HCT116 (cell line): ENCODE data around the gene CCDC74A. TPM values are rescaled to one million over a fixed set of nuclear protein-coding genes. Genes with fewer than 3 reads are reported as not detected.

ENCODE experiments used
- ATAC-seq: fragments of 200-7000 bp; cut with Tn5 transposase; 2 replicates; pipeline ENCODE4 v1.9.1; 2020; ENCODE audit warnings: mild to moderate bottlenecking, moderate library complexity
- BruUV-seq: library from RNA; stranded (reverse); fragments of 400-500 nt; replicated peaks from 2 replicates; lab custom pipeline; 2021; lab: Mats Ljungman, UMichigan
- CTCF ChIA-PET: fragments of 300-600 bp; sonication (Branson Sonifier 250); formaldehyde crosslinking; loops from one replicate; lab custom pipeline; 2021; ENCODE audit warnings: antibody characterized with exemption; lab: Charles Lee
- POLR2A ChIA-PET: fragments of 300-600, 350-600 bp; sonication (Branson Sonifier 250); formaldehyde crosslinking; loops from one replicate; lab custom pipeline; 2021; ENCODE audit warnings: antibody characterized with exemption; lab: Charles Lee
- RAD21 ChIA-PET, 2 experiments: fragments of 300-600 bp; sonication (Branson Sonifier 250); formaldehyde crosslinking; loops; one replicate each; lab custom pipeline; 2023; ENCODE audit warnings: low total read pairs in 2 of 2; ENCODE audit not compliant: uncharacterized antibody in 2 of 2, unreplicated experiment in 2 of 2, low non-redundant PET in 1 of 2; lab: Charles Lee
- DNase-seq: peaks from one replicate; pipeline ENCODE4 v3.0.0-alpha.2; 2010; ENCODE audit warnings: low read depth, low spot score
- H2AFZ ChIP-seq: fragments of 200-600 bp; shearing (Covaris generic), sonication (generic); 2 replicates; pipeline ENCODE4 v1.6.1; 2017; ENCODE audit warnings: low read depth, mixed run types, mixed read lengths, antibody characterized with exemption, low read length; ENCODE audit not compliant: poor library complexity, severe bottlenecking
- H3K27ac ChIP-seq: 2 replicates; pipeline ENCODE4 v1.5.1; 2012; ENCODE audit warnings: low read depth, low read length
- H3K27me3 ChIP-seq: fragments of 200-600 bp; sonication (generic); 2 replicates; pipeline ENCODE4 v1.6.1; 2016; ENCODE audit warnings: mixed run types, low read length, mixed read lengths; ENCODE audit not compliant: insufficient read depth
- H3K36me3 ChIP-seq, 2 experiments: fragments of 200-500 bp in 1 of 2; fragments of 200-600 bp in 1 of 2; sonication (Bioruptor generic) in 1 of 2; sonication (generic) in 1 of 2; 2 replicates each; pipeline versions ENCODE4 v1.5.1 to v1.6.1; 2014 to 2016; ENCODE audit warnings: low read length in 2 of 2, inconsistent platforms in 1 of 2, mixed read lengths in 1 of 2, mixed run types in 1 of 2; ENCODE audit not compliant: insufficient read depth in 2 of 2, control insufficient read depth in 1 of 2
- H3K4me1 ChIP-seq, 2 experiments: fragments of 200-600 bp in 1 of 2; sonication (generic) in 1 of 2; 2 replicates each; pipeline versions ENCODE4 v1.5.1 to v1.6.1; 2012 to 2017; ENCODE audit warnings: low read length in 2 of 2, inconsistent platforms in 1 of 2, mild to moderate bottlenecking in 1 of 2, mixed read lengths in 1 of 2, mixed run types in 1 of 2, moderate library complexity in 1 of 2; ENCODE audit not compliant: insufficient read depth in 2 of 2, control insufficient read depth in 1 of 2
- H3K4me2 ChIP-seq: fragments of 200-600 bp; sonication (generic); 2 replicates; pipeline ENCODE4 v1.6.1; 2017; ENCODE audit warnings: mixed run types, low read length, mixed read lengths
- H3K4me3 ChIP-seq, 2 experiments: fragments of 200-600 bp in 1 of 2; sonication (generic) in 1 of 2; replicated peaks in 1 of 2; 2 replicates each; pipeline ENCODE4 v1.5.1; 2011 to 2016; ENCODE audit warnings: low read length in 2 of 2, control low read depth in 1 of 2, low read depth in 1 of 2, mild to moderate bottlenecking in 1 of 2, mixed read lengths in 1 of 2, mixed run types in 1 of 2
- H3K79me2 ChIP-seq: fragments of 200-600 bp; sonication (generic); 2 replicates; pipeline ENCODE4 v1.6.1; 2017; ENCODE audit warnings: mild to moderate bottlenecking, mixed run types, low read length, moderate library complexity, mixed read lengths; ENCODE audit not compliant: insufficient read depth
- H3K9ac ChIP-seq: fragments of 200-600 bp; sonication (generic); 2 replicates; pipeline ENCODE4 v1.6.1; 2016; ENCODE audit warnings: low read length, mixed read lengths
- H3K9me2 ChIP-seq: fragments of 200-600 bp; sonication (generic), shearing (Covaris generic); 2 replicates; pipeline ENCODE4 v1.6.1; 2017; ENCODE audit warnings: mixed run types, mild to moderate bottlenecking, moderate library complexity; ENCODE audit not compliant: insufficient read depth
- H3K9me3 ChIP-seq, 2 experiments: fragments of 200-500 bp in 1 of 2; fragments of 200-600 bp in 1 of 2; sonication (Bioruptor generic) in 1 of 2; sonication (generic) in 1 of 2; 2 replicates each; pipeline ENCODE4 v1.6.1; 2014 to 2017; ENCODE audit warnings: low read length in 2 of 2, mixed read lengths in 2 of 2, inconsistent platforms in 1 of 2, low read depth in 1 of 2, mild to moderate bottlenecking in 1 of 2, mixed run types in 1 of 2, moderate library complexity in 1 of 2; ENCODE audit not compliant: control insufficient read depth in 1 of 2, insufficient read depth in 1 of 2
- H4K20me1 ChIP-seq: fragments of 200-600 bp; sonication (generic), shearing (Covaris generic); 2 replicates; pipeline ENCODE4 v1.6.1; 2017; ENCODE audit warnings: mixed run types, mild to moderate bottlenecking, moderate library complexity; ENCODE audit not compliant: insufficient read depth
- CEBPB ChIP-seq: IDR thresholded peaks from 2 replicates; pipeline ENCODE4 v1.6.1; 2012; ENCODE audit warnings: low read depth
- EGR1 ChIP-seq: IDR thresholded peaks from 2 replicates; pipeline ENCODE4 v1.6.1; 2012; ENCODE audit warnings: low read depth
- ELF1 ChIP-seq: IDR thresholded peaks from 2 replicates; pipeline ENCODE4 v1.6.1; 2012; ENCODE audit warnings: low read depth, borderline replicate concordance
- EZH2 ChIP-seq: fragments of 200-600 bp; sonication (generic); IDR thresholded peaks from 2 replicates; pipeline ENCODE4 v1.6.1; 2017; ENCODE audit warnings: antibody characterized with exemption, mixed run types
- EZH2phosphoT487 ChIP-seq: fragments of 200-600 bp; IDR thresholded peaks from 2 replicates; pipeline ENCODE4 v1.6.1; 2018; ENCODE audit warnings: antibody characterized with exemption, borderline replicate concordance
- FOSL1 ChIP-seq: IDR thresholded peaks from 2 replicates; pipeline ENCODE4 v1.6.1; 2012; ENCODE audit warnings: low read depth
- JUND ChIP-seq: IDR thresholded peaks from 2 replicates; pipeline ENCODE4 v1.6.1; 2012
- POLR2A ChIP-seq: IDR thresholded peaks from 2 replicates; pipeline ENCODE4 v1.7.0; 2011; ENCODE audit warnings: borderline replicate concordance; ENCODE audit not compliant: insufficient read depth, insufficient read length; ENCODE audit errors: extremely low read depth
- POLR2AphosphoS5 ChIP-seq: IDR thresholded peaks from 2 replicates; pipeline ENCODE4 v1.6.1; 2011; ENCODE audit warnings: mild to moderate bottlenecking, low read depth, low read length, moderate library complexity
- RAD21 ChIP-seq: IDR thresholded peaks from 2 replicates; pipeline ENCODE4 v1.6.1; 2012; ENCODE audit warnings: low read depth, mild to moderate bottlenecking
- SIN3A ChIP-seq: IDR thresholded peaks from 2 replicates; pipeline ENCODE4 v1.6.1; 2012; ENCODE audit warnings: low read depth
- SP1 ChIP-seq: IDR thresholded peaks from 2 replicates; pipeline ENCODE4 v1.6.1; 2012; ENCODE audit warnings: low read depth
- SRF ChIP-seq: IDR thresholded peaks from 2 replicates; pipeline ENCODE4 v1.6.1; 2012; ENCODE audit warnings: low read depth
- TCF7L2 ChIP-seq: IDR thresholded peaks from 2 replicates; pipeline ENCODE4 v1.7.0; 2011; ENCODE audit warnings: borderline replicate concordance, inconsistent platforms; ENCODE audit not compliant: insufficient read depth, insufficient read length; ENCODE audit errors: extremely low read depth
- YY1 ChIP-seq: IDR thresholded peaks from 2 replicates; pipeline ENCODE4 v1.6.1; 2011; ENCODE audit warnings: low read length, low read depth, moderate library complexity, mild to moderate bottlenecking; ENCODE audit not compliant: insufficient replicate concordance; ENCODE audit errors: extremely low read depth
- ZFX ChIP-seq: fragments of 450-650 bp; IDR thresholded peaks from 2 replicates; pipeline ENCODE4 v1.6.1; 2017
- intact Hi-C: fragments of 100-400 bp; cut with micrococcal nuclease; formaldehyde crosslinking; loops from 2 replicates; pipeline ENCODE4 v1.10.0; 2022
- total RNA-seq: library from RNA; stranded (reverse); gene quantifications from one replicate; pipeline ENCODE4 v1.2.1, GENCODE V29; 2021; ENCODE audit not compliant: unreplicated experiment
- TF ChIP-seq, protein P1 (sequence below): IDR thresholded peaks from 2 replicates; pipeline ENCODE4 v1.6.1; 2011; ENCODE audit warnings: mild to moderate bottlenecking, low read length, moderate library complexity; ENCODE audit not compliant: insufficient replicate concordance; ENCODE audit errors: extremely low read depth
- TF ChIP-seq, protein P2 (sequence below): IDR thresholded peaks from 2 replicates; pipeline ENCODE4 v1.6.1; 2012
- TF ChIP-seq, protein P3 (sequence below): IDR thresholded peaks from 2 replicates; pipeline ENCODE4 v1.6.1; 2012; ENCODE audit warnings: low read depth
- TF ChIP-seq, protein P4 (sequence below): IDR thresholded peaks from 2 replicates; pipeline ENCODE4 v1.6.1; 2012

Gene CCDC74A
- total RNA-seq, 1 experiment from 2014 or later: 13.6 TPM

DNA sequence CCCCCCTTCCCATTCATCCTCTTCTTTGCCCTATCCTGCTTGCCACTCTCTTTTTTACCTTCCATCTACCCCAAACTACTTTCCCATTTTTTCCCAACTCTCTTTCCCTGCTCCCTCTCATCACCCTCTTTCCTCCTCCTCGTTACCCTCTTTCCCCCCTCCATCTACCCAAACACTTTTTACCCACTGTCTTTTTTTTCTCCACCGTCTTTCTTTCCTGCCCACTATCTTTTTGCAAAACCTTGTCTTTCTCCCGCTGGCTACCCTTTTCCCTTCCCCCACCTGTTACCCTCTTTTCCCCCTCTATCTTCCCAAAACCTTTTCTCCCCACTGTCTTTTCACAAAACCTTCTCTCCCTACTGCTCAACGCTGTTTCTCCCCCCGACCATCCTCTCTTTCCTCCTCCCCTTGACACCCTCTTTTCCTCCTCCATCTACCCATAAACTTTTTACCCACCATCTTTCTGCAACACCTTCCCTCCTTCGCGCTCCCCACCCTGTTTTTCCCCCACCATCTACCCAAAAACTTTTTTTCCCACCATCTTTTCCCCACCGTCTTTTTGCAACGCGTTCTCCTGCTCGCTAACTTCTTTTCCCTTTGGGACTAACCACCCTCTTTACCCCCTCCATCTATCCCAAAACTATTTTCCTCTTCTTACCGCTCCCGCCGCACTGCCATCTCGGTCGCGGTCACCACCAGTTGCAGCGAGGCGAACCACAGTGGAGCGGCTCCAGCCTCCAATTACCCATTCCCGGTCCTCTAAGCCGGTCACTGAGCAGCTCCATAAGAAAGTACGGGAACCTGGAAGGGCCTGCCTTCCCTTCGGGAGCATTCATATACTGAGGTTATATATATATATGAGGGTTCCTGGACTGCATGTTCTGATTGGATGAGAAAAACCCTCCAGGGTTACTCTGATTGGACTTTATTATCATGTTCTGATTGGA is 15.0 kb downstream of the CCDC74A start:
- Histone ChIP-seq H3K27me3 (peaks cover 27% of the 10 kb centered on the region), H3K36me3 (no peaks in the 10 kb centered on the region), H3K4me1 (no peaks in the 10 kb centered on the region), H3K4me3 (no peak overlapping the region), H3K9ac (no peak overlapping the region), H3K9me3 (no peaks in the 10 kb centered on the region), H3K4me2 (no peak overlapping the region), H3K9me2 (no peaks in the 10 kb centered on the region), H2AFZ (no peak overlapping the region), H4K20me1 (no peaks in the 10 kb centered on the region), H3K27ac (no peak overlapping the region), H3K79me2 (no peaks in the 10 kb centered on the region)
- BruUV-seq: no TSS peak
- TF ChIP-seq POLR2A: no peak
- TF ChIP-seq, protein P1, sequence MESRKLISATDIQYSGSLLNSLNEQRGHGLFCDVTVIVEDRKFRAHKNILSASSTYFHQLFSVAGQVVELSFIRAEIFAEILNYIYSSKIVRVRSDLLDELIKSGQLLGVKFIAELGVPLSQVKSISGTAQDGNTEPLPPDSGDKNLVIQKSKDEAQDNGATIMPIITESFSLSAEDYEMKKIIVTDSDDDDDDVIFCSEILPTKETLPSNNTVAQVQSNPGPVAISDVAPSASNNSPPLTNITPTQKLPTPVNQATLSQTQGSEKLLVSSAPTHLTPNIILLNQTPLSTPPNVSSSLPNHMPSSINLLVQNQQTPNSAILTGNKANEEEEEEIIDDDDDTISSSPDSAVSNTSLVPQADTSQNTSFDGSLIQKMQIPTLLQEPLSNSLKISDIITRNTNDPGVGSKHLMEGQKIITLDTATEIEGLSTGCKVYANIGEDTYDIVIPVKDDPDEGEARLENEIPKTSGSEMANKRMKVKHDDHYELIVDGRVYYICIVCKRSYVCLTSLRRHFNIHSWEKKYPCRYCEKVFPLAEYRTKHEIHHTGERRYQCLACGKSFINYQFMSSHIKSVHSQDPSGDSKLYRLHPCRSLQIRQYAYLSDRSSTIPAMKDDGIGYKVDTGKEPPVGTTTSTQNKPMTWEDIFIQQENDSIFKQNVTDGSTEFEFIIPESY: no peak
- TF ChIP-seq POLR2AphosphoS5: no peak
- no peak for TF ChIP-seq EZH2phosphoT487
- TF ChIP-seq JUND: no peak
- no peak for TF ChIP-seq RAD21
- TF ChIP-seq, protein P2, sequence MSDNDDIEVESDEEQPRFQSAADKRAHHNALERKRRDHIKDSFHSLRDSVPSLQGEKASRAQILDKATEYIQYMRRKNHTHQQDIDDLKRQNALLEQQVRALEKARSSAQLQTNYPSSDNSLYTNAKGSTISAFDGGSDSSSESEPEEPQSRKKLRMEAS: no peak
- TF ChIP-seq FOSL1: no peak
- TF ChIP-seq SIN3A: no peak
- TF ChIP-seq, protein P3, sequence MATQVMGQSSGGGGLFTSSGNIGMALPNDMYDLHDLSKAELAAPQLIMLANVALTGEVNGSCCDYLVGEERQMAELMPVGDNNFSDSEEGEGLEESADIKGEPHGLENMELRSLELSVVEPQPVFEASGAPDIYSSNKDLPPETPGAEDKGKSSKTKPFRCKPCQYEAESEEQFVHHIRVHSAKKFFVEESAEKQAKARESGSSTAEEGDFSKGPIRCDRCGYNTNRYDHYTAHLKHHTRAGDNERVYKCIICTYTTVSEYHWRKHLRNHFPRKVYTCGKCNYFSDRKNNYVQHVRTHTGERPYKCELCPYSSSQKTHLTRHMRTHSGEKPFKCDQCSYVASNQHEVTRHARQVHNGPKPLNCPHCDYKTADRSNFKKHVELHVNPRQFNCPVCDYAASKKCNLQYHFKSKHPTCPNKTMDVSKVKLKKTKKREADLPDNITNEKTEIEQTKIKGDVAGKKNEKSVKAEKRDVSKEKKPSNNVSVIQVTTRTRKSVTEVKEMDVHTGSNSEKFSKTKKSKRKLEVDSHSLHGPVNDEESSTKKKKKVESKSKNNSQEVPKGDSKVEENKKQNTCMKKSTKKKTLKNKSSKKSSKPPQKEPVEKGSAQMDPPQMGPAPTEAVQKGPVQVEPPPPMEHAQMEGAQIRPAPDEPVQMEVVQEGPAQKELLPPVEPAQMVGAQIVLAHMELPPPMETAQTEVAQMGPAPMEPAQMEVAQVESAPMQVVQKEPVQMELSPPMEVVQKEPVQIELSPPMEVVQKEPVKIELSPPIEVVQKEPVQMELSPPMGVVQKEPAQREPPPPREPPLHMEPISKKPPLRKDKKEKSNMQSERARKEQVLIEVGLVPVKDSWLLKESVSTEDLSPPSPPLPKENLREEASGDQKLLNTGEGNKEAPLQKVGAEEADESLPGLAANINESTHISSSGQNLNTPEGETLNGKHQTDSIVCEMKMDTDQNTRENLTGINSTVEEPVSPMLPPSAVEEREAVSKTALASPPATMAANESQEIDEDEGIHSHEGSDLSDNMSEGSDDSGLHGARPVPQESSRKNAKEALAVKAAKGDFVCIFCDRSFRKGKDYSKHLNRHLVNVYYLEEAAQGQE: no peak
- TF ChIP-seq SRF: no peak
- no peak for TF ChIP-seq TCF7L2
- no peak for TF ChIP-seq EGR1
- TF ChIP-seq SP1: no peak
- no peak for TF ChIP-seq CEBPB
- no peak for TF ChIP-seq EZH2
- TF ChIP-seq, protein P4, sequence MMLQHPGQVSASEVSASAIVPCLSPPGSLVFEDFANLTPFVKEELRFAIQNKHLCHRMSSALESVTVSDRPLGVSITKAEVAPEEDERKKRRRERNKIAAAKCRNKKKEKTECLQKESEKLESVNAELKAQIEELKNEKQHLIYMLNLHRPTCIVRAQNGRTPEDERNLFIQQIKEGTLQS: no peak
- no peak for TF ChIP-seq ZFX
- no peak for TF ChIP-seq YY1
- TF ChIP-seq ELF1: no peak
- ChIA-PET RAD21 (no interaction called here), POLR2A (no interaction called here), CTCF (no interaction called here)
- intact Hi-C loops: no loop called here
- ATAC-seq: no peak
- DNase-seq: no peak
